HUES64 (cell line): ENCODE measurements around the gene PRSS38.

Experiments
- H3K27ac ChIP-seq: 2 replicates; pipeline ENCODE4 v1.7.0; 2013; ENCODE audit warnings: low read depth, low read length, inconsistent platforms
- H3K27me3 ChIP-seq: 2 replicates; pipeline ENCODE4 v1.6.1; 2013; ENCODE audit warnings: mild to moderate bottlenecking, low read length; ENCODE audit not compliant: insufficient read depth
- H3K36me3 ChIP-seq: 2 replicates; pipeline ENCODE4 v1.6.1; 2013; ENCODE audit warnings: mild to moderate bottlenecking, low read length; ENCODE audit not compliant: insufficient read depth
- H3K4me1 ChIP-seq: 2 replicates; pipeline ENCODE4 v1.6.1; 2013; ENCODE audit warnings: mild to moderate bottlenecking, low read length, moderate library complexity; ENCODE audit not compliant: insufficient read depth
- H3K4me3 ChIP-seq: 2 replicates; pipeline ENCODE4 v1.5.1; 2013; ENCODE audit warnings: mild to moderate bottlenecking, low read length, moderate library complexity
- H3K9ac ChIP-seq: 2 replicates; pipeline ENCODE4 v1.6.1; 2013; ENCODE audit warnings: mild to moderate bottlenecking, low read depth, low read length
- H3K9me3 ChIP-seq: 2 replicates; pipeline ENCODE4 v1.6.1; 2013; ENCODE audit warnings: low read depth, low read length; ENCODE audit not compliant: insufficient read depth
- WGBS: fragments of 150-250, 120-280 bp; methylation state at CpG from one replicate; pipeline ENCODE4 v1.1.7; 2013; ENCODE audit warnings: missing lambda C conversion rate; 5-methylcytosine and 5-hydroxymethylcytosine counted together

Gene PRSS38

DNA sequence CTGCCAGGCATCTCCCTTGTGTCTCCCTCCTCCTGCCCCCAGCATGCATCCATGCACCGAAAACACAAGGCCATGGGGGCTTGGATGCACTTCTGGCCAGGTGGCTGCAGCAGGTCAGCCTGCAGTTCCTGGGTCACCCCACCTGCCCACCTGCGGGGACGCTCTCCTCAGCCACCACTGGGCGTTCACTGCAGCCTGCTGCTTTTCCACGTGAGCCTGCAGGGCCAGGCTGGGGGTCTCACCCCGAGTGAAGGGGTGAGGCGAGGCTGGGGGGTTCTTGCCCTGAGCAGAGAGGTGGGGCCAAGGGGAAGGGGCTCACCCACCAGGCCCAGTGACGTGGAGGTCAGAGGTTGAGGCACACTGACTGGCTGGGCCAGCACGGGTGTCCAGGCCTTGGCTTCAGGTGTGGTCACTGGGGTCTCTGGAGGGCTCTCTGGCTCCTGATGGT, 67.6 kb downstream of the PRSS38 start:
- Histone ChIP-seq H3K27me3 (peaks cover 4% of the 10 kb centered on the region; the same call in 1 of the 2 replicates), H3K36me3 (no peaks in the 10 kb centered on the region), H3K4me1 (peaks cover 2% of the 10 kb centered on the region; the same call in 1 of the 2 replicates), H3K27ac (no peak overlapping the region), H3K9ac (no peak overlapping the region), H3K4me3 (no peak overlapping the region), H3K9me3 (no peaks in the 10 kb centered on the region)
- 93% methylated on average over 9 of the region's 9 CpGs for WGBS

DNA sequence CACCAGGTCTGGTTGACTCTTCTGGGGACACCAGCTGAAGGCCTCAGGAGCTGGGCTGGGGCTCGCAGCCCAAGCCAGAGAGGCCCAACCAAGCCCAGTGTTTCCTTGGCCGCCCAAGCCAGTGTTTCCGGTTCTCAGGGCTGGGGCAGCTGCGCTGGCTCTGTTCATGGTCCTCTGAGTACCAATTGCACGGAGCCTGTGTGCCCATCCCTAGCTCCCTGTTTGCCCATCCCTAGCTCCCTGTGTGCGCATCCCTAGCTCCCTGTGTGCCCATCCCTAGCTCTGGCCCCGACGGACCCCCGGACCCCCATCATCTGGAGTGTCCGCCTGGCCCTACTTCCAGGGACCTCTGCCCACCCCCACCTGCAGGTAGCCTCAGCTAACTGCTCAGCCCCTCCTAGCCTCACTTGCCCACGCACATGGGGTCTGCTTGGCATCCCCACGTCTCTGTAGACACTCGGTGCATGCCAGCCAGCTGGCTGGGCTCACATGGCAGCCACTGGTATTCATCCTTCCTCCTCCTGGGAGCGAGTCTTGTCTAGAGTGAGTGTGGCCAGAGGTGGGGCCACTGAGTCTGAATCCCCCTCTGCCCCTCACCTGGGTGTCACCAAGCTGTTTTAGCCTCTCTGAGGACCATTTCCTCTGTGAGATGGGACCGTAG, 68.3 kb downstream of the PRSS38 start:
- WGBS, result 94% methylated on average over 15 of the region's 15 CpGs
- H3K36me3 ChIP-seq, result no peaks in the 10 kb centered on the region

DNA sequence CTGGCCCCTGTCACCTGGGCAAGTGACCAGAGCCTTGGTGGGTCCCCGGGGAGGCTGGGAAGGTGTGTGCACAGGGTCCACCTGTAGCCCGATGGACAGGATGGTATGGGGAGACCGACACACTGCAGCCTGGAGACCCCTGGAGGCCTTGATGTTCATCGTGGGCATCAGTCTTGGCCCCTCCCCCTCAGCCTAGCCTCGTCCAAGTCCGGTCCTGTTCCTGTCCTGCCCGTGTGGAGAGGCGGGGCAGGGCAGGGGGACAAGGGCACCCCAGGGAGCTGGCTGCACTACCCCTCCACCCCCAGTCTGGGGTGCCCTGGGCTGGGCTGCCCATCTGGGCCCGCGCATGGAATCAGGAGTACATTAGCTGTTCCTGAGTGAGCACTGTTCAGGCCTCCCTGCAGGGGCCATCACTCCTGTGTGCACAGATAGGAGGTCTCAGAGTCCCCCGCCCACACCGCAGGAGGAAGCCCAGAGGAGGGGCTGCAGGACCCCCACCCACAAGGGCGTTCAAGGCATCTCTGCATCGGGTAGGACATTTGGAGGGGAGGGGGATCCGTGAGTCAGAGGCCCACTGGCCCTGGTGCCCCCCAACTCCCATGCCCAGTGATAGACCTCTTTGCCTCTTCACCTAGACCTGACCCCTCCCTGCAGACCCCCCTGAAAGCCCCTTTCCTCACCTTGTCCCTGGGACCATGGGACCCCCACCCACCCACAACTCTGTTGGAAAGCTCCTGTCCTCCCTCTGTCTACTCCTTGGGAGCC, 69.1 kb downstream of the PRSS38 start:
- 93% methylated on average over 14 of the region's 15 CpGs for WGBS
- Histone ChIP-seq H3K27ac (no peak overlapping the region), H3K4me3 (no peak overlapping the region)

More for the DNA sequence above, 68.3 kb downstream of the PRSS38 start:
- Histone ChIP-seq H3K27ac (no peak overlapping the region), H3K9me3 (no peaks in the 10 kb centered on the region), H3K4me1 (peaks cover 3% of the 10 kb centered on the region; the same call in 1 of the 2 replicates), H3K4me3 (no peak overlapping the region), H3K9ac (no peak overlapping the region), H3K27me3 (peaks cover 4% of the 10 kb centered on the region; the same call in 1 of the 2 replicates)

DNA sequence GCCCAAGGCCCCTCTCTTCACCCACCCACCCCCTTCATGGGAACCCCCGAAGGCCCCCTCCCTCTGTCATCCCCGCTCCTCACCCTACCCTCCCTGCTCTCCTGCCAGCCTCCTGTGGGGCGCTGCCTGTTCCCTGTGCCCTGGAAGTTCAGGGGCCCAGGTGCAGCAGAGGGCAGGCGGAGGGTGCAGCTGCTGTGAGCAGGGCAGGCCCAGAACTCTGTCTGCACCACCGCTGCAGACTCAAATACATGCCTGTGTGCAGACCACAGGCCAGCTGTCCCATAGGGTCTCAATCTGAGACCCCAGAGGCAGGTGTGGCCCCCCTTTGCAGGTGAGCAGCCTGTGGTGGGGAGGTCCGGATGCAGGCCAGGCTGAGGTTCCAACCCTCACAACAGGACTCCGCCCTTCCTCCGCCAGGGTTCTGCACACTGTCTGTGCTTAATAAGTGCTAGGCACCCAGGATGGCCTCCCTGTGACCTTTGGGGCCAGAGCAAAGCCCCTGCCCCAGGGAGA, 69.7 kb downstream of the PRSS38 start:
- over 99% methylated on average over 8 of the region's 8 CpGs for WGBS
- no peaks in the 10 kb centered on the region for H3K27me3 ChIP-seq
- no peak overlapping the region for H3K27ac ChIP-seq
- H3K9ac ChIP-seq, result no peak overlapping the region
- H3K9me3 ChIP-seq, result no peaks in the 10 kb centered on the region
- peaks cover 3% of the 10 kb centered on the region; the same call in 1 of the 2 replicates for H3K4me1 ChIP-seq
- no peak overlapping the region for H3K4me3 ChIP-seq
- no peaks in the 10 kb centered on the region for H3K36me3 ChIP-seq

More for the DNA sequence above, 69.1 kb downstream of the PRSS38 start:
- Histone ChIP-seq H3K36me3 (no peaks in the 10 kb centered on the region), H3K4me1 (peaks cover 3% of the 10 kb centered on the region; the same call in 1 of the 2 replicates), H3K9ac (no peak overlapping the region), H3K27me3 (peaks cover 2% of the 10 kb centered on the region; the same call in 1 of the 2 replicates), H3K9me3 (no peaks in the 10 kb centered on the region)

DNA sequence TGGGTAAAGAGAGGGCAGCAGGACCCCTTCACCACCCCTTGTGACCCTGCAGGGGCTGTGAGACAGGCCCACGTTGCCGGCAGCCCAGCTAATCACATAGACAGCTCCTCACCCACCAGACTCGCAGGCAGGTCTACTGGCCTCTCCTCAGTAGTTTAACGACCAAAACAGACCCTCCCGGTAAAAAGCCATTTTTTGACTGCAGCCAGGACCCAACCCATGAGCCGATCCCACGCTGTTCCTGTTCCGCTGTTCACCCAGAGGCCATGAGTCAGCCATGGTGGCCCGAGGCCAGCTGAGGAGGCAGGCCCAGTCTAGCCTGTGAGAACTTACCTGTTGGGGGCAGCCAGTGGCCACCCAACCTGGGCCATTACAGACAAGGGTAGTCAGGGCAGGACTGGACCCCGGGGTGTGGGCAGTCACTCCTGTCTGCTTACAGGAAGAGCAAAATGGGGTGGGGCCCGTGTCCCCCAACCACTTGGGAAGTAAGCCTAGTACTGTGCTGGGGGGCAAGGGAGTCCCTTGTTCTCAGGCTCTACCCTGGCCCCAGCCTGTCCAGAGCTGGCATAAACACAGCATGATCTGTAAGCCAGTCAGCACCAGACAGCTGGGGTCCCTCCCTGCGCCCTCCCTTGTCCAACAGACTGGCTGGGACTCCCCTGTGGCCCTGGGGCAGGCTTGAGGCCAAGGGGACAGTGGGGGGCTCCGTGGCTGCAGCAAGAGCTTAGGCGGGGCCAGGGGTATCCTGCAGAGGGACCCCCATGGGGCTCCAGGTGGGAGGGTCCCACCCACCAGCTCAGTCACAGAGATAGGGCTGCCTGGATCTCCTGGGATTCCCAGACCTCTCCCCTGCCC, 70.4 kb downstream of the PRSS38 start:
- H3K4me1 ChIP-seq, result peaks cover 3% of the 10 kb centered on the region; the same call in 1 of the 2 replicates
- no peaks in the 10 kb centered on the region for H3K27me3 ChIP-seq
- H3K4me3 ChIP-seq, result no peak overlapping the region
- no peak overlapping the region for H3K27ac ChIP-seq
- H3K9me3 ChIP-seq, result no peaks in the 10 kb centered on the region
- 80% methylated on average over 14 of the region's 14 CpGs for WGBS
- H3K36me3 ChIP-seq, result no peaks in the 10 kb centered on the region
- H3K9ac ChIP-seq, result no peak overlapping the region

DNA sequence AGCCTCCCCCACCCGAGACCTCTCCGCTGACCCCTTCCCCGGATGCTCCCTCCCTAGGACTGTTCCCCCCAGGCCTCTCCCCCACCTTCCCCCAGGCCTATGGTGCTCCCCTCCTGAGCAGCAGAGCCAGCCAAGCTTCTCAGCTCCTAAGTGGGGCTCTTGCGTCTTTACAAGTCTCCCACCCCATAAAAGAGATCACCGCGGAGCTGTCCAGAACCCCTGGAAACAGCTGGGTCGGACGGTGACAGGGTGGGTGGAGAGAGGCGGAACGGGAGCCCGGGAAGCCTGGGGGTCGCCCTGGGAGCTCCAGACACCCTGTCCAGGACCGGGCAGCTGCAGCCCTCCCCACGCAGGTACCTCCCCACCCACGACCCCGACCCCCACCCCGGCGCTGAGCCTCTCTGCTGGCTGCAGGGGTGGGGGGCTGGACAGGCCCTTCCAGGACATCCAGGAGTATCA, 71.1 kb downstream of the PRSS38 start:
- no peaks in the 10 kb centered on the region for H3K36me3 ChIP-seq
- peak overlapping the region; percentile 62 for H3K4me3 ChIP-seq
- peaks cover 3% of the 10 kb centered on the region; the same call in 1 of the 2 replicates for H3K4me1 ChIP-seq
- H3K27ac ChIP-seq, result no peak overlapping the region
- 33% methylated on average over 14 of the region's 18 CpGs for WGBS
- no peaks in the 10 kb centered on the region for H3K27me3 ChIP-seq
- H3K9me3 ChIP-seq, result no peaks in the 10 kb centered on the region
- no peak overlapping the region for H3K9ac ChIP-seq

DNA sequence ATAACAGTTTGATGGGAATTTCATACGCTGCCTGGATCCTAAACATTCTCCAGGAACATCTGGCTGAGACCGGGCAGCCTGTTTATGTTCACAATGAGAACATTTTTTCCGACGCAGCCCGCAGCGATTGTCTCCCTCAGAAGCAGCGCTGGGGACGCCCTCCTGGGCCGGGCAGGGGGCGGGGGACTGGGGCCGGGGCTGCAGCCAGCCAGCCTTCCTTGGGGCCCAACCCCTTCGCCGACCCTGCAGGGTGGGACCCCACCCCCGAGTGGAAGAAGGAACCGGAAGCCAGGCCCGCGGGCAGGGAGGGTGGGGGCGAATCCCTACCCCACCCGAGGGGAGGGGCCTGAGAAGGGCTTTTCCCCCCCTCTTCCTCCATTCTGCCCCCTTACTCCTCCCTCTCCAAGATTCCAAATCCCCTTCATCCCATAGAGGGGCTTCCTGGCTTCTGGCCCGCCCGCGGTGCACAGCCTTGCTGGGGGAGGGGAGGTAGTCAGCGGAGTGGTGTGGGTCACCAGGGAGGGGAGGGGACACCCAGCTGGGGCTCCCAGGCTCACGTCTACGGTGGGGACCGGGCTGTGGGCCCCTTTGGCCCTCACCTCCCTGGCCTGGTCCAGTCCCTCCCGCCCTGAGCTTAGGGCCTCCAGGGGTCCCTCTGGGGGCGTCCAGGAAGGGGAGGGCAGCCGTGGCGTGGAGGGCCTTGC, 71.7 kb downstream of the PRSS38 start:
- H3K4me3 ChIP-seq, result peak overlapping the region; percentile 62
- WGBS, result 2% methylated on average over 29 of the region's 30 CpGs
- no peaks in the 10 kb centered on the region for H3K36me3 ChIP-seq
- no peaks in the 10 kb centered on the region for H3K27me3 ChIP-seq
- H3K9me3 ChIP-seq, result no peaks in the 10 kb centered on the region
- peak overlapping the region; percentile 57 for H3K9ac ChIP-seq
- peaks cover 3% of the 10 kb centered on the region; the same call in 1 of the 2 replicates for H3K4me1 ChIP-seq
- no peak overlapping the region for H3K27ac ChIP-seq

DNA sequence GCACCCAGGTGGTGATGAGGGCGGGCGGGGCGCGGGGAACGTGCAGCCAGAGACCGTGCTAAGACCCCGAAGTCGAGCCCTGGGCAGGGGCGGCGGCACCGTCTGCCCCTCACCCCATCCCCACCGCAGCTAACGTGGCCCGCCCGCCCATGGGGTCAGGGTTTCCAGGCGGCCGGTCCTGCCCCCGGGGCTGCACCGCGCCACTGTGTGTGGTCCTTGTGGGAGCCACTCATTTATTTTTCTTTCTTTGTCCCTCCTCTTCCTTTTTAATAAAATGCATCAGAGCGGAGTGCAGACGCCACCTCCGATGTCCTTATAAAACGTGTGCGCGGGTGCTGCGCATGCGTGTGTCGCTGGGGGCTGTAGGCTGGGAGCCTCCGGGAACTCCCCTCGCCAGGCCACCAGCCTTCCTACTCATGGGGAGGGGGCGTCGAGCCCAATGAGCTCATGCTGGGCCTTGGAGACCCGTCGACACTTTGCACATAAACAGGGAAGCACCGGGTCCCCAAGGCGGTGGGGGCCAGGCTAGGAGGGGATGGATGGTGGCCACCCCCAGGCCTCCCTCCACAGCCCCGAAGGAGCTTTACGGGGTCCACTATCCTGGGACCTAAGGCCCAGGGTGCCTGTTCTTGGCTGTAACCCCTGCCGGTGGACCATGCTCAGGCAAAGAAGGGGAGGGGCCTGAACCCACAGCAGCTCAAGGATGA, 72.4 kb downstream of the PRSS38 start:
- H3K9ac ChIP-seq, result peak overlapping the region; percentile 57
- H3K4me3 ChIP-seq, result peak overlapping the region; percentile 62
- peaks cover 8% of the 10 kb centered on the region; the same call in 1 of the 2 replicates for H3K4me1 ChIP-seq
- 13% methylated on average over 40 of the region's 40 CpGs for WGBS
- H3K9me3 ChIP-seq, result no peaks in the 10 kb centered on the region
- H3K27me3 ChIP-seq, result no peaks in the 10 kb centered on the region
- no peak overlapping the region for H3K27ac ChIP-seq
- no peaks in the 10 kb centered on the region for H3K36me3 ChIP-seq

DNA sequence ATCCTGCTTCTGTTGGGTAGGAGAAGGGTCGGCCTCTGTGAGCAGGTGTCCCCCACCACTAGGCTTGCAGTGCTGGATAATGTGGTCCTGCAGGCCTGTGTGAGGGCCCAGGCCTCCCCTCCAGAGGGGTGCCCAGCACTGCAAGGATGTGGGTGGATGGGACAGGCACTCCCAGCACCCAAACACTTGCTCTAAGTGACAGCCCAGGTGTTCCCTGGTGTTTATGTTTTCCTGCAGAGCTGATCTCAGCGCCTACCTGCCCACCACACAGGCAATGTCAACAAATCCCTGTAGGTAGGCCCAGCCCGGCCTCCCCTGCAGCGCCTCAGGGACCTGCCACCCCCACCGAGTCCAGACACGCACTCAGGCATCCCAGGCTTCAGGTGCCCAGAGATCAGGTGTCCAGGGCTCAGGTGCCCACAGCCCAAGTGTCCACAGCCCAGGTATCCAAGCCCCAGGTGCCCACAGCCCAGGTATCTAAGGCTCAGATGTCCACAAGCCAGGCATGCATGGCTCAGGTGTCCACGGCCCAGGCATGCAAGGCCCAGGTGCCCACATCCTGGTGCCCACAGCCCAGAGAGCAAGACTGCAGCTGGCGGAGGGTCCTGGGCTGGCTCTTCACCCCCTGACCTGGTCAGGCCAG, 73.0 kb downstream of the PRSS38 start:
- Histone ChIP-seq H3K4me1 (peaks cover 8% of the 10 kb centered on the region; the same call in 1 of the 2 replicates), H3K36me3 (no peaks in the 10 kb centered on the region), H3K9me3 (no peaks in the 10 kb centered on the region), H3K27ac (no peak overlapping the region), H3K9ac (no peak overlapping the region), H3K27me3 (no peaks in the 10 kb centered on the region), H3K4me3 (no peak overlapping the region)
- WGBS, result 86% methylated on average over 8 of the region's 8 CpGs
